HepG2 (cell line): ENCODE results near the gene FBXO10. TPM values are rescaled to one million over a fixed set of nuclear protein-coding genes. Genes with fewer than 3 reads are reported as not detected.

Source experiments
- ATAD3A ChIP-seq: sonication (generic); formaldehyde crosslinking; IDR thresholded peaks from 2 replicates; pipeline ENCODE4 v1.4.0; 2020; ENCODE audit warnings: missing genetic modification reagents
- ATF5 ChIP-seq: sonication (generic); formaldehyde crosslinking; IDR thresholded peaks from 2 replicates; pipeline ENCODE4 v1.4.0; 2020; ENCODE audit warnings: mild to moderate bottlenecking, low read depth, missing genetic modification reagents
- CTCF ChIP-seq: sonication (generic); formaldehyde crosslinking; IDR thresholded peaks from 2 replicates; pipeline ENCODE4 v1.5.0; 2020; ENCODE audit warnings: mild to moderate bottlenecking, missing genetic modification reagents, moderate library complexity
- DPF2 ChIP-seq: sonication (generic); formaldehyde crosslinking; IDR thresholded peaks from 2 replicates; pipeline ENCODE4 v1.4.0; 2020; ENCODE audit warnings: mild to moderate bottlenecking, low read depth, missing genetic modification reagents, borderline replicate concordance
- KMT2B ChIP-seq: IDR thresholded peaks from 2 replicates; pipeline ENCODE4 v1.6.1; 2016; ENCODE audit warnings: missing genetic modification reagents, missing compliant biosample characterization
- LCORL ChIP-seq, 2 experiments: fragments of 450-650 bp in 1 of 2; sonication (generic) in 1 of 2; formaldehyde crosslinking in 1 of 2; IDR thresholded peaks; 2 replicates each; pipeline versions ENCODE4 v1.5.0 to v1.6.1; 2017 to 2020; ENCODE audit warnings: antibody characterized with exemption in 1 of 2, missing genetic modification reagents in 1 of 2
- MIXL1 ChIP-seq: IDR thresholded peaks from 2 replicates; pipeline ENCODE4 v1.6.1; 2016
- NCOA1 ChIP-seq: sonication (generic); formaldehyde crosslinking; IDR thresholded peaks from 2 replicates; pipeline ENCODE4 v1.9.0; 2021; ENCODE audit warnings: missing genetic modification reagents
- NFIB ChIP-seq: sonication (generic); formaldehyde crosslinking; IDR thresholded peaks from 2 replicates; pipeline ENCODE4 v1.9.0; 2021; ENCODE audit warnings: missing genetic modification reagents, mild to moderate bottlenecking, borderline replicate concordance
- NFYB ChIP-seq: sonication (generic); formaldehyde crosslinking; IDR thresholded peaks from 2 replicates; pipeline ENCODE4 v1.4.0; 2020; ENCODE audit warnings: missing genetic modification reagents
- POGZ ChIP-seq: sonication (generic); formaldehyde crosslinking; IDR thresholded peaks from 2 replicates; pipeline ENCODE4 v1.4.0; 2020; ENCODE audit warnings: mild to moderate bottlenecking, missing genetic modification reagents
- REPIN1 ChIP-seq: sonication (generic); formaldehyde crosslinking; IDR thresholded peaks from 2 replicates; pipeline ENCODE4 v1.8.0; 2022; ENCODE audit warnings: missing genetic modification reagents, low read depth, mild to moderate bottlenecking, borderline replicate concordance
- SRSF4 ChIP-seq: fragments of 200-400 bp; formaldehyde crosslinking; IDR thresholded peaks from one replicate; pipeline ENCODE4 v1.6.1; 2018; ENCODE audit warnings: mild to moderate bottlenecking, low read depth, low read length, moderate library complexity; ENCODE audit not compliant: poor library complexity, severe bottlenecking
- STAG1 ChIP-seq: sonication (generic); formaldehyde crosslinking; IDR thresholded peaks from 2 replicates; pipeline ENCODE4 v1.4.0; 2020; ENCODE audit warnings: missing genetic modification reagents
- TBP ChIP-seq: sonication (generic); formaldehyde crosslinking; IDR thresholded peaks from 2 replicates; pipeline ENCODE4 v1.5.0; 2020; ENCODE audit warnings: missing genetic modification reagents
- TFE3 ChIP-seq: IDR thresholded peaks from 2 replicates; pipeline ENCODE4 v1.6.1; 2016
- TRIM24 ChIP-seq: sonication (generic); formaldehyde crosslinking; IDR thresholded peaks from 2 replicates; pipeline ENCODE4 v1.8.0; 2022; ENCODE audit warnings: mild to moderate bottlenecking, missing genetic modification reagents
- YEATS4 ChIP-seq: sonication (generic); formaldehyde crosslinking; IDR thresholded peaks from 2 replicates; pipeline ENCODE4 v1.4.0; 2020; ENCODE audit warnings: missing genetic modification reagents, borderline replicate concordance
- ZBTB7B ChIP-seq: sonication (generic); formaldehyde crosslinking; IDR thresholded peaks from 2 replicates; pipeline ENCODE4 v1.4.0; 2020; ENCODE audit warnings: missing genetic modification reagents
- ZGPAT ChIP-seq: IDR thresholded peaks from 2 replicates; pipeline ENCODE4 v1.6.1; 2016; ENCODE audit warnings: mild to moderate bottlenecking
- ZNF121 ChIP-seq: sonication (generic); formaldehyde crosslinking; IDR thresholded peaks from 2 replicates; pipeline ENCODE4 v1.5.0; 2020; ENCODE audit warnings: mild to moderate bottlenecking, missing genetic modification reagents
- ZNF234 ChIP-seq: sonication (generic); formaldehyde crosslinking; conservative IDR thresholded peaks from 2 replicates; pipeline ENCODE4 v1.5.1; 2020; ENCODE audit warnings: mild to moderate bottlenecking, missing genetic modification reagents
- ZNF362 ChIP-seq: sonication (generic); formaldehyde crosslinking; IDR thresholded peaks from 2 replicates; pipeline ENCODE4 v1.4.0; 2020; ENCODE audit warnings: missing genetic modification reagents, mild to moderate bottlenecking, borderline replicate concordance
- ZNF605 ChIP-seq: sonication (generic); formaldehyde crosslinking; IDR thresholded peaks from 2 replicates; pipeline ENCODE4 v1.8.0; 2022; ENCODE audit warnings: mild to moderate bottlenecking, missing genetic modification reagents
- ZNF629 ChIP-seq: sonication (generic); formaldehyde crosslinking; conservative IDR thresholded peaks from 2 replicates; pipeline ENCODE4 v1.5.0; 2020; ENCODE audit warnings: missing genetic modification reagents
- polyA plus RNA-seq, 8 experiments: library from polyadenylated mRNA; depleted of rRNA in 3 of 8; stranded (reverse) in 7 of 8; unstranded in 1 of 8; fragments of >200 nt; fragmentation: Illumina TruSeq in 4 of 8; extraction: Trizol in 4 of 8; gene quantifications; 2 replicates each; pipeline versions ENCODE4 v1.2.1 to v1.2.3, GENCODE V29; 2011 to 2016; ENCODE audit warnings: low read depth in 4 of 8, missing spikeins in 1 of 8, mixed read lengths in 1 of 8; ENCODE audit not compliant: insufficient read depth in 1 of 8
- total RNA-seq, 5 experiments: library from RNA; depleted of rRNA; stranded (reverse); fragments of >200 nt; fragmentation: Illumina TruSeq; extraction: Trizol; gene quantifications; 2 replicates each; pipeline ENCODE4 v1.2.3, GENCODE V29; 2016; ENCODE audit warnings: low read depth in 1 of 5

FBXO10 gene
- total and polyA plus RNA-seq, 2 of the 13 experiments (the other 11 are each of a cell fraction or from before 2014, with no cell fraction given): 3.1 to 5.1 TPM

GRCh38 chr9:37466037-37466709 is 110.0 kb downstream of the FBXO10 start (continued):
- TF ChIP-seq NFIB (CRISPR knock-in tag) (no peak), ZNF121 (CRISPR knock-in tag) (0 out of 2 replicates have a peak, but pooled peaks have one; percentile 6), ZNF629 (CRISPR knock-in tag) (0 out of 2 replicates have a peak, but pooled peaks have one; percentile 43), LCORL (IDR thresholded peaks at IDR 0.05) (no peak), LCORL (CRISPR knock-in tag; IDR thresholded peaks at IDR 0.05) (no peak; the same call in 1 of the 2 replicates), ZGPAT (CRISPR knock-in tag) (peak; percentile 14; the same call in 1 of the 2 replicates), YEATS4 (CRISPR knock-in tag) (peak; percentile 60), ZBTB7B (CRISPR knock-in tag) (no peak; the same call in 1 of the 2 replicates), TBP (no peak), ZNF362 (no peak), TRIM24 (CRISPR knock-in tag) (no peak), NCOA1 (CRISPR knock-in tag) (no peak), ZNF234 (0 out of 2 replicates have a peak, but pooled peaks have one; percentile 45), MIXL1 (CRISPR knock-in tag) (no peak), REPIN1 (CRISPR knock-in tag) (no peak), DPF2 (no peak), ATAD3A (CRISPR knock-in tag) (no peak), CTCF (CRISPR knock-in tag) (no peak), SRSF4 (no peak), KMT2B (CRISPR knock-in tag) (no peak; the same call in 1 of the 2 replicates), NFYB (CRISPR knock-in tag) (no peak), POGZ (CRISPR knock-in tag) (no peak), ATF5 (no peak), STAG1 (CRISPR knock-in tag) (no peak), ZNF605 (CRISPR knock-in tag) (no peak), TFE3 (CRISPR knock-in tag) (no peak)
